ENCODE results near the gene ASAP2. TPM values are rescaled to one million over a fixed set of nuclear protein-coding genes. Genes with fewer than 3 reads are reported as not detected.

ASAP2 gene
- total RNA-seq, 1 donor from 2014 or later = 24.3 TPM

DNA sequence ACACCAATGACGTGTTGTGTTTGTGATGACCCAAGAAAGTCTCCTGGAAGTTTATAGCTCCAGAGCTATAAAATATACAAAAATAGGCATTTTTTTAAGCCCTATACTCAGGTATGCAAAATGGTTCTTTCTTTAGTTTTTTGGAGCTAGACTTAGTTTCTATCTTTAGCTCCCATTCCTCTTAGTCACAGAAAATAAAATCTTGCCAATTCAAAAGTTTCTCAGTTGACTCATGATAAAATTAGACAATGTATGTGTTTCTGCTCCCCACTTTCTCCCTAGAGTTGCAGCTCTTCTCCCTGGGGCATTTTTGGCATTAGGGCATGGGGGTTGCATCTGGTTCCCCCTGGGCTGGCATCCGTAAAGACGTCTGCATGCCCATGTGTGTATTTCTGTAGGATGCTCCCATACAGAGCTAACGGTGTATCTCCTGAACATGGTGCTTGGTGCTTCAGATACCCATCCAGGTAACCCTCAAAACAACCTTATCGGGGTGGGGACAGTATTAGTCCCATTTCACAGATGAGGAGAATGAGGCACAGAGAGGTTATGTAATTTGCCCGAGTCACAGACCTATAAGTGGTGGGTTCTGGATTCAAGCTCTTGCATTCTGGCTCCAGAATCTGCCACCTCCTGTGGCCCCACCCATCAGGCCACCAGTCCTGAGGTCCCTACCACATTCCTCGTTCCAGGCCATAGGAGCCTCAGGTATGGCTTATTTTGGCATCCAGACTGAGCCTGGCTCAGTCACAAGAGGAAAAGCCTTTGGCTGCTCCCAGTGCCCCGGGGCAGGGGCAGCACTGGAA is 43.1 kb upstream of the ASAP2 start:
- H3K9me3 ChIP-seq = no peaks in the 10 kb centered on the region
- peaks cover 16% of the 10 kb centered on the region for H3K4me1 ChIP-seq
- DNase-seq (no peak), ATAC-seq (no peak)
- H3K4me3 ChIP-seq = no peak overlapping the region
- no peak overlapping the region for H3K27ac ChIP-seq
- intact Hi-C loops (cut with DNase I) = no loop called here
- no peaks in the 10 kb centered on the region for H3K27me3 ChIP-seq (ENCODE audit: low read depth)
- no peak for TF ChIP-seq CTCF (IDR thresholded peaks at IDR 0.05)
- H3K36me3 ChIP-seq = no peaks in the 10 kb centered on the region

GRCh38 chr2:9164112-9164608 is 42.5 kb upstream of the ASAP2 start:
- Histone ChIP-seq H3K9me3 (no peaks in the 10 kb centered on the region), H3K36me3 (no peaks in the 10 kb centered on the region), H3K4me3 (no peak overlapping the region), H3K4me1 (peaks cover 21% of the 10 kb centered on the region), H3K27ac (no peak overlapping the region), H3K27me3 (ENCODE audit: low read depth) (no peaks in the 10 kb centered on the region)
- intact Hi-C loops (cut with DNase I) = no loop called here
- TF ChIP-seq CTCF (IDR thresholded peaks at IDR 0.05) = no peak
- ATAC-seq (no peak), DNase-seq (no peak)

- peaks cover 24% of the 10 kb centered on the region for H3K4me1 ChIP-seq
- intact Hi-C loops (cut with DNase I) = no loop called here
- H3K27ac ChIP-seq = no peak overlapping the region
- DNase-seq (no peak), ATAC-seq (no peak)
- H3K9me3 ChIP-seq = no peaks in the 10 kb centered on the region
- no peaks in the 10 kb centered on the region for H3K27me3 ChIP-seq (ENCODE audit: low read depth)
- no peak overlapping the region for H3K4me3 ChIP-seq
- TF ChIP-seq CTCF (IDR thresholded peaks at IDR 0.05) = no peak
- no peaks in the 10 kb centered on the region for H3K36me3 ChIP-seq
Measured at GRCh38 chr2:9165625-9166024, 41.0 kb upstream of the ASAP2 start.

GRCh38 chr2:9166579-9167377 is 39.8 kb upstream of the ASAP2 start:
- Histone ChIP-seq H3K9me3 (no peaks in the 10 kb centered on the region), H3K4me3 (no peak overlapping the region), H3K36me3 (no peaks in the 10 kb centered on the region), H3K27me3 (ENCODE audit: low read depth) (no peaks in the 10 kb centered on the region), H3K27ac (no peak overlapping the region), H3K4me1 (peaks cover 24% of the 10 kb centered on the region)
- no peak for TF ChIP-seq CTCF (IDR thresholded peaks at IDR 0.05)
- intact Hi-C loops (cut with DNase I) = no loop called here
- ATAC-seq = peak in 1 of 2 donors; percentile 23
- DNase-seq = no peak

DNA sequence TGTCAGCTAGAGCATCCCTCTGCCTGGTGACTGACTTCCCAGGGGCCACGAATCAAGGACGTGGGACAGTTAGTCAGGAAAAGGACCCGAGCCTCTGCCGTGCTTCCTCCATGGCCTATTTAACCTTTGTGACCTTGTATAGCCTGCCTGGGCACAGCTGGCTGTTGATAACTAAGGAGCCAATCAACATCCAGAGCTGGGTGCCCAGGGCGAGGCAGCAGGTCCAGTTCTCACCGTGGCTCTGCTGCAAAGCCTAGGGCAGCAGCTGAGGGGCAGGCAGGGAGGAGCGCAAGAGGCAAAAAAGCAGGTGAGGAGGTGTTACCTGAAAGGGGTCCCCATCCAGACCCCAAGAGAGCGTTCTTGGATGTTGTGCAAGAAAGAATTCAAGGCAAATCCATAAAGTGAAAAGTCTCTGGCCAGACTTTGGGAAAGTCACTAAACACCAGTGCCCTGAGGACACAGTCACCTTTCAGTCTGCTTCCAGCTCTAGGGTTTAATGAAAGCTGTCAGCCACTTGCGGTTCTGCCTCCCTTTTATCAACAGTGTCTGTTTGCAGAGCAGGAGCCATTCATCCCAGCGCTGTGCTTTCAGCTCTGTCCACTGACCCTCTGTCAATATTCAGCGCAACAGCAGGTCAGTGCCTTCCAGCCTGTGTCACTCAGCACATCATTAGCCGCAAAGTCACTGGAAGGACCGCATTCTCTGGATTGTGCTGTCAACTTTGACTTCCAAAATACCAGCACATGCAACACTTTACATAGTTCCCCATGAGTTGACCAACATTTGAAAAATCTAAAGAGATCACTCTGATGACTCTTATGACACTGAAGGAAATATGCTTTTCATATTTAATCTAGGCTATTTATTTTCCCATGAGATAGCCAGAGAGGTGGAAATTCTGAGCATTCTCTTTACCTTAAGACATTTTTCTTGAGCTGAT is 38.6 kb upstream of the ASAP2 start:
- Histone ChIP-seq H3K27me3 (ENCODE audit: low read depth) (no peaks in the 10 kb centered on the region), H3K4me1 (peaks cover 24% of the 10 kb centered on the region), H3K9me3 (no peaks in the 10 kb centered on the region), H3K36me3 (no peaks in the 10 kb centered on the region), H3K27ac (no peak overlapping the region), H3K4me3 (no peak overlapping the region)
- ATAC-seq (peak; percentile 32 to 58), DNase-seq (no peak)
- intact Hi-C loops (cut with DNase I) = no loop called here
- no peak for TF ChIP-seq CTCF (IDR thresholded peaks at IDR 0.05)
